Endothelial cell of umbilical vein (primary cell): ENCODE measurements around the gene GPR183.

Source experiments
- EZH2 ChIP-seq: IDR thresholded peaks from 2 replicates; pipeline ENCODE4 v1.6.1; 2012; ENCODE audit warnings: borderline replicate concordance, low read depth, mild to moderate bottlenecking, moderate library complexity, low read length, inconsistent platforms; ENCODE audit not compliant: severe bottlenecking
- JUN ChIP-seq: IDR thresholded peaks from 2 replicates; pipeline ENCODE4 v1.6.1; 2011; ENCODE audit warnings: borderline replicate concordance, low read depth; ENCODE audit not compliant: insufficient read length, insufficient read depth
- TF ChIP-seq, protein P1 (sequence below), 2 donors: IDR thresholded peaks; 1 replicate in 1 of 2; 2 replicates in 1 of 2; pipeline ENCODE4 v1.5.1; 2011; ENCODE audit warnings: low read length in 2 of 2, mild to moderate bottlenecking in 2 of 2, moderate library complexity in 2 of 2, control low read depth in 1 of 2, inconsistent platforms in 1 of 2, low read depth in 1 of 2; ENCODE audit not compliant: insufficient read depth in 1 of 2; ENCODE audit errors: extremely low read depth in 1 of 2

DNA sequence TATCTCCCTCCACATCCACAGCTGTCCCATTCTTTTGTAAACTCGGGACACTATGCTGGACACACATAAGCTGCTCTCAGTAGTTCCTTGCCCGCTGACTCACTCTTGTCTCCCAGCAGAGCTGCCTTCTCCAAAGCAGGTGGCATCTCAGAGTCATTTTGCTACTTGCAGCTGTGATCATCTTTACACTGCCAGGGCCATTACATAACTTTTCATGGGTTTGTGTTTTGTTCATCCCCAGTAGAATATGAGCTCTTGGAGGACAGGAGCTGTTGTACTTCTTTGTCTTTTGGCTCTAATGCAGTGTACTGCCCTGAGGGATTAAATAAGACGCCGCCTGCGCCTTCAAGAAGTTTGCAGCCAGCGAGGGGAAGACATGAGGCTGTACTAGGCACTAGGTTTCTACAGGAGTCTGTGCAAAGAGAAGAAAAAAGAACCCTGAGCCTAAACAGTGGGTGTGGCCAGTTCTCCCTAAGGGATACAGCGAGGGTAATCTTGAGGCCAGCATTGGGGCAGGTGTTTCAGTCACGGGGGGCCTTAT lies 40.8 kb upstream of the GPR183 start:
- no peak for TF ChIP-seq JUN
- TF ChIP-seq, protein P1, sequence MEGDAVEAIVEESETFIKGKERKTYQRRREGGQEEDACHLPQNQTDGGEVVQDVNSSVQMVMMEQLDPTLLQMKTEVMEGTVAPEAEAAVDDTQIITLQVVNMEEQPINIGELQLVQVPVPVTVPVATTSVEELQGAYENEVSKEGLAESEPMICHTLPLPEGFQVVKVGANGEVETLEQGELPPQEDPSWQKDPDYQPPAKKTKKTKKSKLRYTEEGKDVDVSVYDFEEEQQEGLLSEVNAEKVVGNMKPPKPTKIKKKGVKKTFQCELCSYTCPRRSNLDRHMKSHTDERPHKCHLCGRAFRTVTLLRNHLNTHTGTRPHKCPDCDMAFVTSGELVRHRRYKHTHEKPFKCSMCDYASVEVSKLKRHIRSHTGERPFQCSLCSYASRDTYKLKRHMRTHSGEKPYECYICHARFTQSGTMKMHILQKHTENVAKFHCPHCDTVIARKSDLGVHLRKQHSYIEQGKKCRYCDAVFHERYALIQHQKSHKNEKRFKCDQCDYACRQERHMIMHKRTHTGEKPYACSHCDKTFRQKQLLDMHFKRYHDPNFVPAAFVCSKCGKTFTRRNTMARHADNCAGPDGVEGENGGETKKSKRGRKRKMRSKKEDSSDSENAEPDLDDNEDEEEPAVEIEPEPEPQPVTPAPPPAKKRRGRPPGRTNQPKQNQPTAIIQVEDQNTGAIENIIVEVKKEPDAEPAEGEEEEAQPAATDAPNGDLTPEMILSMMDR (IDR thresholded peaks at IDR 0.05; ENCODE audit: extremely low read depth in 1 of 2, insufficient read depth in 1 of 2, low read depth in 1 of 2, low read length in 2 of 2), result no peak
- no peak for TF ChIP-seq EZH2
